Gastroesophageal sphincter (tissue), 4 donors: Measurements from ENCODE around the gene SEC14L2. TPM values are rescaled to one million over a fixed set of nuclear protein-coding genes. Genes with fewer than 3 reads are reported as not detected.

ENCODE experiments used
- ATAC-seq: fragments of 150-250 bp; one replicate; pipeline ENCODE4 v1.9.1; 2016; ENCODE audit warnings: mild to moderate bottlenecking, moderate library complexity
- H3K27ac ChIP-seq, 4 donors: fragments of 200-600 bp; sonication (generic) in 3 of 4; 1 replicate in 3 of 4; 2 replicates in 1 of 4; pipeline ENCODE4 v1.5.1; 2016 to 2019
- H3K27me3 ChIP-seq: fragments of 200-600 bp; sonication (generic); one replicate; pipeline ENCODE4 v1.5.1; 2019
- H3K36me3 ChIP-seq, 2 donors: fragments of 200-600 bp; sonication (generic); one replicate each; pipeline ENCODE4 v1.5.1; 2019; ENCODE audit warnings: control low read depth in 1 of 2
- H3K4me1 ChIP-seq, 3 donors: fragments of 200-600 bp; sonication (generic); 1 replicate in 2 of 3; 2 replicates in 1 of 3; pipeline ENCODE4 v1.5.1; 2016 to 2019; ENCODE audit warnings: control low read depth in 2 of 3
- H3K4me3 ChIP-seq, 2 donors: fragments of 200-600 bp; sonication (generic); one replicate each; pipeline ENCODE4 v1.5.1; 2019; ENCODE audit warnings: mild to moderate bottlenecking in 1 of 2, moderate library complexity in 1 of 2
- H3K9me3 ChIP-seq, 3 donors: fragments of 200-600 bp; sonication (generic); one replicate each; pipeline ENCODE4 v1.5.1; 2017 to 2019; ENCODE audit warnings: control low read depth in 2 of 3
- CTCF ChIP-seq, 4 experiments: fragments of 200-600 bp in 2 of 4; fragments of 450-650 bp in 2 of 4; sonication (generic) in 1 of 4; IDR thresholded peaks; one replicate each; pipeline ENCODE4 v1.5.1; 2017 to 2019; ENCODE audit warnings: antibody characterized with exemption in 4 of 4, mild to moderate bottlenecking in 2 of 4, moderate library complexity in 2 of 4
- EP300 ChIP-seq: sonication (generic); formaldehyde crosslinking; IDR thresholded peaks from one replicate; pipeline ENCODE4 v1.6.1; 2017; ENCODE audit warnings: antibody characterized with exemption, mild to moderate bottlenecking
- POLR2A ChIP-seq, 2 donors: fragments of 450-650 bp; IDR thresholded peaks; one replicate each; pipeline ENCODE4 v1.6.1; 2017; ENCODE audit warnings: antibody characterized with exemption in 2 of 2, mild to moderate bottlenecking in 2 of 2, moderate library complexity in 1 of 2
- POLR2AphosphoS5 ChIP-seq: sonication (generic); formaldehyde crosslinking; IDR thresholded peaks from one replicate; pipeline ENCODE4 v1.6.1; 2017; ENCODE audit warnings: antibody characterized with exemption
- WGBS, 2 donors: methylation state at CpG; one replicate each; pipeline ENCODE4 v1.1.5; 2018; ENCODE audit warnings: low coverage in 1 of 2; 5-methylcytosine and 5-hydroxymethylcytosine counted together
- total RNA-seq, 4 donors: library from RNA; depleted of rRNA; stranded (reverse); fragments of >200 nt; gene quantifications; one replicate each; pipeline ENCODE4 v1.1.0, GENCODE V29; 2016

SEC14L2 gene
- total RNA-seq, 4 donors from 2014 or later = 8.1 to 27.2 (median 15.8) TPM

- peaks cover 0 to 11% of the 10 kb centered on the region in 2 donors for H3K36me3 ChIP-seq
- TF ChIP-seq EP300 = no peak
- no peak for TF ChIP-seq CTCF (IDR thresholded peaks at IDR 0.05)
- TF ChIP-seq POLR2AphosphoS5 = no peak
- TF ChIP-seq POLR2A (IDR thresholded peaks at IDR 0.05) = no peak
- H3K9me3 ChIP-seq = no peaks in the 10 kb centered on the region
- no peak overlapping the region for H3K4me3 ChIP-seq
- H3K27ac ChIP-seq = no peak overlapping the region
- no CpG with 5 or more reads among the region's 9 CpGs for whole genome bisulfite sequencing, 2 donors
- no peaks in the 10 kb centered on the region for H3K27me3 ChIP-seq
- ATAC-seq = no peak
- no peaks in the 10 kb centered on the region for H3K4me1 ChIP-seq
These were observed 25.5 kb upstream of the SEC14L2 start for GRCh38 chr22:30371321-30371720.

- 30% methylated on average over 4 of the region's 13 CpGs; no CpG with 5 or more reads in 1 of the 2 donors for WGBS, 2 donors
- ATAC-seq = no peak
These were observed 24.8 kb upstream of the SEC14L2 start for GRCh38 chr22:30371981-30372380.

GRCh38 chr22:30372915-30373314, 23.9 kb upstream of the SEC14L2 start:
- peaks cover 0 to 24% of the 10 kb centered on the region in 2 donors for H3K36me3 ChIP-seq
- no peak for ATAC-seq
- H3K27ac ChIP-seq = no peak overlapping the region
- H3K27me3 ChIP-seq = no peaks in the 10 kb centered on the region
- H3K9me3 ChIP-seq = no peaks in the 10 kb centered on the region
- H3K4me3 ChIP-seq = no peak overlapping the region
- TF ChIP-seq POLR2A (IDR thresholded peaks at IDR 0.05) = no peak
- no peak for TF ChIP-seq CTCF (IDR thresholded peaks at IDR 0.05)
- no peak for TF ChIP-seq POLR2AphosphoS5
- TF ChIP-seq EP300 = no peak
- WGBS, 2 donors = 20% methylated on average over 3 of the region's 8 CpGs; no CpG with 5 or more reads in 1 of the 2 donors
- H3K4me1 ChIP-seq = no peaks in the 10 kb centered on the region

More at GRCh38 chr22:30371981-30372380, 24.8 kb upstream of the SEC14L2 start:
- Histone ChIP-seq H3K4me3 (no peak overlapping the region), H3K27ac (no peak overlapping the region), H3K9me3 (no peaks in the 10 kb centered on the region), H3K36me3 (peaks cover 0 to 15% of the 10 kb centered on the region in 2 donors), H3K27me3 (no peaks in the 10 kb centered on the region), H3K4me1 (no peaks in the 10 kb centered on the region)
- TF ChIP-seq EP300 (no peak), POLR2AphosphoS5 (no peak), CTCF (IDR thresholded peaks at IDR 0.05) (no peak), POLR2A (IDR thresholded peaks at IDR 0.05) (no peak)

GRCh38 chr22:30373331-30374325, 23.2 kb upstream of the SEC14L2 start:
- ATAC-seq = no peak
- TF ChIP-seq POLR2A (IDR thresholded peaks at IDR 0.05) (no peak), EP300 (no peak), CTCF (IDR thresholded peaks at IDR 0.05) (no peak), POLR2AphosphoS5 (no peak)
- Histone ChIP-seq H3K4me1 (no peaks in the 10 kb centered on the region), H3K36me3 (peaks cover 0 to 27% of the 10 kb centered on the region in 2 donors), H3K27me3 (no peaks in the 10 kb centered on the region), H3K4me3 (no peak overlapping the region), H3K9me3 (no peaks in the 10 kb centered on the region), H3K27ac (no peak overlapping the region)
- WGBS, 2 donors = 69% methylated on average over 6 of the region's 33 CpGs; no CpG with 5 or more reads in 1 of the 2 donors
